Kidney (tissue), 22 donors: ENCODE data around the gene SPATA31E1. TPM values are rescaled to one million over a fixed set of nuclear protein-coding genes. Genes with fewer than 3 reads are reported as not detected.

Source experiments
- DNase-seq, 5 donors: peaks; one replicate each; pipeline ENCODE4 v3.0.0-alpha.2; 2013 to 2020
- FAIRE-seq: peaks from 2 replicates; lab custom pipeline; 2012; peaks lifted over from hg19 to GRCh38; lab: Jason Lieb, UNC
- H3K27ac ChIP-seq, 2 donors: one replicate each; pipeline ENCODE4 v1.7.0; 2013; ENCODE audit warnings: low read depth in 2 of 2, low read length in 2 of 2, inconsistent platforms in 1 of 2
- H3K27me3 ChIP-seq: one replicate; pipeline ENCODE4 v1.7.1; 2013; ENCODE audit warnings: low read length, inconsistent platforms; ENCODE audit not compliant: control insufficient read depth, insufficient read depth
- H3K36me3 ChIP-seq, 3 donors: one replicate each; pipeline versions ENCODE4 v1.7.0 to v1.7.1; 2013; ENCODE audit warnings: low read length in 3 of 3, control low read depth in 1 of 3, inconsistent platforms in 1 of 3; ENCODE audit not compliant: insufficient read depth in 3 of 3, control insufficient read depth in 2 of 3
- H3K4me1 ChIP-seq, 3 donors: one replicate each; pipeline versions ENCODE4 v1.7.0 to v1.7.1; 2013; ENCODE audit warnings: low read length in 3 of 3, inconsistent platforms in 1 of 3, low read depth in 1 of 3; ENCODE audit not compliant: control insufficient read depth in 2 of 3, insufficient read depth in 2 of 3
- H3K4me3 ChIP-seq, 3 donors: one replicate each; pipeline versions ENCODE4 v1.7.0 to v1.8.1; 2013; ENCODE audit warnings: low read length in 3 of 3, control low read depth in 1 of 3, inconsistent platforms in 1 of 3
- H3K9ac ChIP-seq, 3 donors: one replicate each; pipeline versions ENCODE4 v1.7.0 to v1.7.1; 2013; ENCODE audit warnings: low read length in 3 of 3, control low read depth in 1 of 3, inconsistent platforms in 1 of 3
- H3K9me3 ChIP-seq, 3 donors: one replicate each; pipeline versions ENCODE4 v1.7.0 to v1.7.1; 2013; ENCODE audit warnings: low read length in 3 of 3, control low read depth in 1 of 3, inconsistent platforms in 1 of 3; ENCODE audit not compliant: control insufficient read depth in 2 of 3, insufficient read depth in 1 of 3
- intact Hi-C: fragments of 100-400 bp; cut with DNase I; formaldehyde crosslinking; loops from one replicate; pipeline ENCODE4 v1.11.1; 2022
- long read RNA-seq, 10 donors: library from polyadenylated mRNA in 1 of 10; unstranded in 1 of 10; transcript quantifications; one replicate each; pipeline ENCODE4 v2.0.0 and lab custom pipeline, GENCODE V29; 2021 to 2026
- polyA plus RNA-seq: library from polyadenylated mRNA; stranded (reverse); fragments of 350-450 nt; fragmentation: Illumina TruSeq; extraction: RNeasy Lipid Tissue Mini Kit (QIAGEN cat#74804); gene quantifications from one replicate; pipeline ENCODE4 v1.2.3, GENCODE V29; 2014; ENCODE audit warnings: low read depth, low replicate concordance; ENCODE audit not compliant: insufficient read depth
- total RNA-seq: library from RNA; stranded (reverse); fragmentation: NEBNext Ultra II Directional; extraction: Animal tissue kit (Norgen Biotek cat#: 25700); gene quantifications from one replicate; pipeline ENCODE4 v1.2.1, GENCODE V29; 2021
- TF ChIP-seq, protein P1 (sequence below): IDR thresholded peaks from 3 replicates; pipeline ENCODE4 v1.5.1; 2012; ENCODE audit warnings: mild to moderate bottlenecking, moderate library complexity, borderline replicate concordance; ENCODE audit not compliant: insufficient read depth; ENCODE audit errors: extremely low read depth
- donor health status: control.
- donor health status: control.
- donor health status: control.
- donor health status: control.
- donor health status: control.
- donor health status: DM: yes; HTN: yes; CAD: no.
- donor health status: Normal renal cell carcinoma (clear cell type).

Gene SPATA31E1
- not detected for total RNA-seq
- polyA plus RNA-seq, result not detected
- long read RNA-seq, donor 1, result 0 reads
- long read RNA-seq, donor 2, result 0 reads
- long read RNA-seq, donor 3, result 0 reads
- long read RNA-seq, donor 4, result 0 reads
- long read RNA-seq, donor 5, result 0 reads
- long read RNA-seq, donor 6, result 0 reads
- long read RNA-seq, donor 7, result 0 reads
- long read RNA-seq, donor 8, result 0 reads
- long read RNA-seq, donor 9, result 0 reads
- long read RNA-seq, donor 10, result 0 reads

DNA sequence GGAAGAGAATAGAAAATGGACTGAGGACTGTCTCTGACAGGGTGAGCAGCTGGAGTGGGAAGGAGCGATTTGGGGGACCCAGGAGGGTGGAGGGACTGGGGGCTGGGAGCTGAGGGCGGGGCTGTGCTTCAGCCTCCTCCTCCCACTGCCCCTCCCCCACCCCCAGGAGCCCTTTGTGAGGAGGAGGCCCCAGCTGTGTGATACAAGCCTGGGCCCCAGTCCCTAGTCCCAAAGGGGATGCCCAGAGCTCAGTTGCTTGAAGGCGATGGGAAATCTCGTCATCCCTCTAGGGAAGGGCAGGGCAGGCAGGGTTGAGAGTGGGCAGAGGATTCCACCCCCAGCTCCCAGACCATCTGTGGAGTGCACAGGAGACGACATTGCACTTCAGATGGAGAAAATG, at the start of gene SPATA31E1:
Gene SPATA31E1 (plus strand): TSS at position 251 of the 400 bp plus-strand sequence. CDS start 15 bp downstream, at position 266.
- Histone ChIP-seq H3K36me3 (no peaks in the 10 kb centered on the region), H3K27me3 (no peaks in the 10 kb centered on the region), H3K27ac (no peak within 1 kb of the TSS), H3K4me1 (no peaks in the 10 kb centered on the region), H3K9me3 (no peaks in the 10 kb centered on the region), H3K9ac (no peak within 1 kb of the TSS), H3K4me3 (no peak within 1 kb of the TSS)
- DNase-seq, result peak in 2 of 5 donors; percentile 5 to 23
- TF ChIP-seq, protein P1, sequence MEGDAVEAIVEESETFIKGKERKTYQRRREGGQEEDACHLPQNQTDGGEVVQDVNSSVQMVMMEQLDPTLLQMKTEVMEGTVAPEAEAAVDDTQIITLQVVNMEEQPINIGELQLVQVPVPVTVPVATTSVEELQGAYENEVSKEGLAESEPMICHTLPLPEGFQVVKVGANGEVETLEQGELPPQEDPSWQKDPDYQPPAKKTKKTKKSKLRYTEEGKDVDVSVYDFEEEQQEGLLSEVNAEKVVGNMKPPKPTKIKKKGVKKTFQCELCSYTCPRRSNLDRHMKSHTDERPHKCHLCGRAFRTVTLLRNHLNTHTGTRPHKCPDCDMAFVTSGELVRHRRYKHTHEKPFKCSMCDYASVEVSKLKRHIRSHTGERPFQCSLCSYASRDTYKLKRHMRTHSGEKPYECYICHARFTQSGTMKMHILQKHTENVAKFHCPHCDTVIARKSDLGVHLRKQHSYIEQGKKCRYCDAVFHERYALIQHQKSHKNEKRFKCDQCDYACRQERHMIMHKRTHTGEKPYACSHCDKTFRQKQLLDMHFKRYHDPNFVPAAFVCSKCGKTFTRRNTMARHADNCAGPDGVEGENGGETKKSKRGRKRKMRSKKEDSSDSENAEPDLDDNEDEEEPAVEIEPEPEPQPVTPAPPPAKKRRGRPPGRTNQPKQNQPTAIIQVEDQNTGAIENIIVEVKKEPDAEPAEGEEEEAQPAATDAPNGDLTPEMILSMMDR, result no peak
- intact Hi-C loops, result no loop called here
- FAIRE-seq, result no peak

DNA sequence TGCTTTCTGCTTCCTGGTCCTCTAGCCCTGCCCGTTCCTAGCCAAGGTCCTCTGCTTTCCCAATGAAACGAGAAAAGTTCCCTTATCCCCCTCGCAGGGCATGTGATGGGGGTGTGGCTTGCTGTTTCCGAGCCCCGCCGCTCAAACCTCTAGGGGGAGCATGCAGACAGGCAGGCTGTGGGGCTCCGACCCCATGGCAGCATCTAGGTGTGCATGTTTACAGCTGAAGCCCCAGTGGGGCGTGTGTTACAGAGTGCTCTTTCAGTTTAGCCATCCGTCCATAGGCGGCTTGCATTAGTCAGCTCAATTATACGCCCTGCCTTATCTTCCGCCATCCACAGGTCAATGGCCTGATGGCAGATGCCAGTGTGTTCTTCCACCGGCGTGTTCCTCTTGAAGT, 48.3 kb upstream of the SPATA31E1 start:
- H3K36me3 ChIP-seq, result no peaks in the 10 kb centered on the region
- no peak overlapping the region for H3K9ac ChIP-seq
- H3K4me3 ChIP-seq, result no peak overlapping the region
- intact Hi-C loops, result no loop called here
- no peaks in the 10 kb centered on the region for H3K9me3 ChIP-seq
- no peak for FAIRE-seq
- TF ChIP-seq, protein P1, result no peak
- H3K4me1 ChIP-seq, result no peaks in the 10 kb centered on the region
- H3K27me3 ChIP-seq, result no peaks in the 10 kb centered on the region
- H3K27ac ChIP-seq, result no peak overlapping the region
- DNase-seq, result peak in 1 of 5 donors; percentile 29

DNA sequence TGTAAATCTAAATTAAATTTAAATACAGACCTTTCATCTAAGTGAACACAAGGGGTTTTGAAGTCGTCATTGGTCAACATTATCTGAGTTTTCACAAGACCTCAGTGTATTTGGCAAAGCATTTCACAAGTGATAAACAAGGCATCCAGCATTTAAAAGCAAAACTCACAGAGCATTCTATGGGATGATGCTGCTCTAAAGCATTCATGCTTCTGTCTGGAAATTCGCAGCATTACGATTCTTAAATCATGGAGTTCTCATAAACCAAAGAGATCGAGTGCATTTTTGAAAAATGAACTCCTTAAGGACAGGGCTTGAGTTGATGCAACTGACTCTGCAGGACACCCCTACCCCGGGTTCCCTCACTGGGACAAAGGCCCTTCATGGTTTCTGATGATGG, 46.1 kb upstream of the SPATA31E1 start:
- FAIRE-seq (no peak), DNase-seq (no peak)
- Histone ChIP-seq H3K9me3 (no peaks in the 10 kb centered on the region), H3K36me3 (no peaks in the 10 kb centered on the region), H3K27me3 (no peaks in the 10 kb centered on the region), H3K4me1 (no peaks in the 10 kb centered on the region), H3K27ac (no peak overlapping the region), H3K9ac (no peak overlapping the region), H3K4me3 (no peak overlapping the region)
- TF ChIP-seq, protein P1, result no peak
- intact Hi-C loops, result no loop called here
